DMS79 treated with DMSO at 0.1 percent for 48 hours (cell line): ENCODE results near the gene FMN2.

Experiments
- DNase-seq: peaks from one replicate; lab custom pipeline; 2025; lab: John Stamatoyannopoulos, UW

The FMN2 gene

GRCh38 chr1:240423246-240423924 lies 331.7 kb downstream of the FMN2 start:
- no peak for DNase-seq

- DNase-seq, result no peak
These were observed 333.2 kb downstream of the FMN2 start for GRCh38 chr1:240424740-240425464.

GRCh38 chr1:240426051-240426450 lies 334.4 kb downstream of the FMN2 start:
- no peak for DNase-seq

- no peak for DNase-seq
These were observed 344.4 kb downstream of the FMN2 start for GRCh38 chr1:240435996-240436566.

GRCh38 chr1:240441669-240442068 lies 350.0 kb downstream of the FMN2 start:
- DNase-seq, result no peak

- DNase-seq, result no peak
These were observed 353.7 kb downstream of the FMN2 start for GRCh38 chr1:240445369-240445768.

GRCh38 chr1:240455228-240455821 lies 363.6 kb downstream of the FMN2 start:
- no peak for DNase-seq

- DNase-seq, result no peak
These were observed 365.5 kb downstream of the FMN2 start for GRCh38 chr1:240457203-240457602.

- no peak for DNase-seq
These were observed 370.6 kb downstream of the FMN2 start for GRCh38 chr1:240462277-240462676.

- DNase-seq, result no peak
These were observed 371.2 kb downstream of the FMN2 start for GRCh38 chr1:240462766-240463395.

- no peak for DNase-seq
These were observed 372.4 kb downstream of the FMN2 start for GRCh38 chr1:240464099-240464498.

- DNase-seq, result no peak
These were observed 373.9 kb downstream of the FMN2 start for GRCh38 chr1:240465531-240465940.

- no peak for DNase-seq
These were observed 374.8 kb downstream of the FMN2 start for GRCh38 chr1:240466509-240466908.

GRCh38 chr1:240467895-240468294 lies 376.2 kb downstream of the FMN2 start:
- DNase-seq, result no peak

- DNase-seq, result no peak
These were observed 377.0 kb downstream of the FMN2 start for GRCh38 chr1:240468656-240469055.

- DNase-seq, result no peak
These were observed 382.5 kb downstream of the FMN2 start for GRCh38 chr1:240474133-240474614.

GRCh38 chr1:240475832-240476231 lies 384.1 kb downstream of the FMN2 start:
- DNase-seq, result no peak

GRCh38 chr1:240478536-240478935 lies 386.9 kb downstream of the FMN2 start:
- no peak for DNase-seq

GRCh38 chr1:240484804-240485443 lies 393.2 kb downstream of the FMN2 start:
- DNase-seq, result no peak

- DNase-seq, result no peak
These were observed 394.9 kb downstream of the FMN2 start for GRCh38 chr1:240486611-240487010.

- DNase-seq, result no peak
These were observed 395.8 kb downstream of the FMN2 start for GRCh38 chr1:240487493-240487892.

- DNase-seq, result no peak
These were observed 399.5 kb downstream of the FMN2 start for GRCh38 chr1:240491156-240491555.
